ENCODE data around the gene DICER1.

The DICER1 gene

DNA sequence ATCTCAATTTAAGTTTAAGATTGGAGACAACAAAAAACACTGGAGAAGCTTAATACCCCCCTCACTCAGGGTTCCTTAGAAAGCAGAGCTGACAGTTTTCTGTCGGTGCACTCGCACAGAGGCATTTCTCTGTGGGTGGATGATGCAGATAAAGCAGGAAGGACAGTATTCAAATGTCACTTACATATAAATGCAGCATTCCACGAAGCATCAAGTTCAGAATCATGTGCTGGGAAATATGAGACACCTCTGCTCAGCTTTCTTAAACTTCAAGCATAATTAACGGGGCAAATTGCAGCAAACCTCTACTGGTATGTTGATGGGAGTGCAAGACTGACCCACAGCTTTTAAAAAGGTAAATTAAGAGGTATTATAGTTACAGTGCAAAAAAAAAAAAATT, 68.7 kb downstream of the DICER1 start:
- no peak for DNase-seq (ENCODE audit: low read depth in 2 of 2)

DNA sequence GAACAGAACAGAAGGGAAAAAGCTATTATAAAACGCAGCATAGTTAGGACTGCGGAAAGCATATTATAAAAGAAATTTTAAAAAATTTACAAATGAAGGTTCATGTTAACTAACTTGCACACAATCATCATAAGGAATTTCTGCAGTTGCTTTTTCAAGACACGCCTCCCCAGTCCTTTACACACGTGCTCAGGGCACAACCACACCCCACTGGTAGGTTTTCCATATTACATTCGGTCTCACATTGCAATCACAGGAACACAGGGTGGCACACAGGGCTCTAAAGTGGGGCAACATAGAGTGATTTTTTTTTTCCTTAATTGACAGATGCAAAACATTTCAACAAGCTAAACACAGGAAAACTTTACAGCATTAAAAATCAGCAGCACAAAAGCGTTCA, 69.7 kb downstream of the DICER1 start:
- no peak for DNase-seq (ENCODE audit: low read depth in 2 of 2)

DNA sequence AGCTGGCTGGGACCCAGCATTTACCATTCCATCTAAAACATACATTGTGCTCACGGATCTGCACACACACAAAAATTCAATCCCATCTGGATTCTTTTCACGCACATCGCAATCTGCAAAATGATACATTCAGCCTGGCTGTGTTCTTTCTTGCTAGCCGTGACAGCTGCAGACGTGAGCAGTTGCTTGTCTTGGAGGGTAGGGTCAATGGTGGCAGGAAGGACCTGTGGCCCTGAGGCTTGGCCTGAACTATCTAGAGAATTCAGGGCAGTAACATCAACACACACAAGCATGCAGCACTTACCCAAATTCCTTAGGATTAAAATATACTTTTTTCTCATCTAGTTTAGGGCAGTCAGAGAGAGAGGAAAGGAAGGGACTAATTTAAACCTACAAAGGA, 72.0 kb downstream of the DICER1 start:
- no peak for DNase-seq (ENCODE audit: low read depth in 2 of 2)

DNA sequence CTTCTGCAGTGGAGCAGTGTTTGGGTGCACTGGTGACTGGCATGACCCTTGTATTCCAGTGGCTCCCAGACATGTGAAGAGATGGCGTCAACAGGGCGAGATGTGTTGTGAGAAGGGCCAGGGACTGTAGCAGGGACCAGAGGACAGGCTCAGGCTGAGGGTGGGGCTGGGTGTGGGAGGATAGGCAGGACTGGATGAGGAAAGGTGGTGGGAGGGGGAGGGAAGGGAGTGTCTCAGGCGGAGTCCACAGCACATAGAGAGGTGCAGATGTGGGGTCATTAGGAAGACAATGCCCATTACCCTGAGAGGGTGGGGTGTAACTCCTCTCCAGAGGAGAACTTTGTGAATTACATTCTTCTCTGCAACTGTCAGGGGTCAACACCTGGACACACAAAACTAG, 78.5 kb downstream of the DICER1 start:
- DNase-seq (ENCODE audit: low read depth in 2 of 2) = no peak

DNA sequence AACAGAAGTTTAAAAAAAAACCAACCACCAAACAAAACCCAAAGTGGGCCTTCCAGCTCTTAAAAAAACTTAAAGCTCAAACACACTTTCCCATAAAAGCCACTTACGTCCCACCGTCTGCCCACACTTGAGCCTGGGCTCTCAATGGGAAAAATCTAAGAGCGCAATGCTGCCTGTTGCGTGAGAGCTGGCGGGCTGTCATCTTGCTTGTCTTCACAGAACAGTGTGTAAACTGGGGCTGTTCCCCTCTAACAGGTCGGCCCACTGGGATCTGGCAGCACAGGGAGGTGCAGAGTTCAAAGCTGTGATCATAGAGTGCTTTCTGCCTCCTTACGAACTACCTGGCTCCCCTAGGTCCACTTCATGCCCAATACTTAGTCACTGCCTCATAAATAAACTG, 80.0 kb downstream of the DICER1 start:
- no peak for DNase-seq (ENCODE audit: low read depth in 2 of 2)

DNA sequence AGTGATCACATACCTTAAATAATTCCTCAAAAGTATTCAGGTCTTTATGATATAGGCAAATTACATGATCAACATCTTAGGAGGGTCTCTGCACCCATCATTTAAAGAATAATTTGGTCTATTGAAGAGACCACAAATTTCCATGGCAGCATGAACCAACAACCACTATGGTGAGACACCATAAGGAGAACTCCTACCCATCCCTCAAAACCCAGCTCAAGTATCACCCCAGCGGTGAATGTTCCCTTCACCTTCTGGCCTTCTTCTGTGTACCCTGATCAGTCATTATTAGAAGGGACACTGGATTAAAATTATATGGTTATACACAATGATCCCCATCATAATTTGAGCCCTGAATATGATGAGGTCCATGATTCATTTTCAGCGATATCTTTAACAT, 81.5 kb downstream of the DICER1 start:
- DNase-seq (ENCODE audit: low read depth in 2 of 2) = no peak

DNA sequence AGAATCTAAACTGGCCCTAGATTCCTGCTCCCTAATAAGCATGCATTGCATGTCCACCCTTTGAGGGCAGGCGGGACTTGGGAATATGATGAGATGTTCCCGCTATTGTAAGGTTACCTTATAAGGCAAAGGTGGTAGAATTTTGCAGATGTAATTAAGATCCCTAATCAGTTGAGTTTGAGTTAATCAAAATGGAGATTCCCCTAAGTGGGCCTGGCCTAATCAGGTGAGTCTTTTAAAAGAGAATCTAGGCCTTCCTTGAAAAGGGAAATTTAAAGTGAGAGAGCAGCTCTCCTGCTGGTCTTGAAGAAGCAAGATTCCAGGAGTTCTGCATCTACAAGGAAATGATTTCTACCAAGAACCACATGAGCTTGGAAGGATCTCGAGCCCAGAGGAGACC, 83.4 kb downstream of the DICER1 start:
- DNase-seq (ENCODE audit: low read depth in 2 of 2) = no peak

DNA sequence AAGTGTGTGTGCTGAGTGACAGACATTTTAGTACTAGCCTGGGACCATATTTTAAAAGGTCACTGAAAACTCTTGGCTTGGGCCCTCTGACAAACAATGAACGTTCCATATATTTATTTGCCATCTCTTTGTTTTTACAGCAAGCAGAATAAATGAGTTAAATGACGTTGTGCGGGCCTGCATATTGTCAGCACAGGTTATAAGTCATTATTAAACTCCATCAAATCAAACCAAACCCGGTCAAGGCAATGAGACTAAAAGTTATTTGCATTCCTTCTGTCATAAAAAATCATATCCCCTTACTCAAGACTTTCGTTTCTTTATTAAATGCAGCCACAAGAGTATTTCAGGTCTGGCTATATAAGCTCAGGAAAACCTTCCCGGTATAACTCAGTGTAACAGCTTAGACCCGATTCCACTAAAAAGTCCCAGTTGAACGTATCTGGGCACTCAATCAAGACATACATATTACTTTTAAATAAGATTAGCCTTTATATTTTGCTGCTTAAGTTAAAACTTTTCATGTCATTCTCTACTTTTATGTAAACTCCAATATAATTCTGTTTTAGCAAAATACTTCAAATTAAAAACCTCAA, 84.9 kb downstream of the DICER1 start:
- DNase-seq (ENCODE audit: low read depth in 2 of 2) = no peak

DNA sequence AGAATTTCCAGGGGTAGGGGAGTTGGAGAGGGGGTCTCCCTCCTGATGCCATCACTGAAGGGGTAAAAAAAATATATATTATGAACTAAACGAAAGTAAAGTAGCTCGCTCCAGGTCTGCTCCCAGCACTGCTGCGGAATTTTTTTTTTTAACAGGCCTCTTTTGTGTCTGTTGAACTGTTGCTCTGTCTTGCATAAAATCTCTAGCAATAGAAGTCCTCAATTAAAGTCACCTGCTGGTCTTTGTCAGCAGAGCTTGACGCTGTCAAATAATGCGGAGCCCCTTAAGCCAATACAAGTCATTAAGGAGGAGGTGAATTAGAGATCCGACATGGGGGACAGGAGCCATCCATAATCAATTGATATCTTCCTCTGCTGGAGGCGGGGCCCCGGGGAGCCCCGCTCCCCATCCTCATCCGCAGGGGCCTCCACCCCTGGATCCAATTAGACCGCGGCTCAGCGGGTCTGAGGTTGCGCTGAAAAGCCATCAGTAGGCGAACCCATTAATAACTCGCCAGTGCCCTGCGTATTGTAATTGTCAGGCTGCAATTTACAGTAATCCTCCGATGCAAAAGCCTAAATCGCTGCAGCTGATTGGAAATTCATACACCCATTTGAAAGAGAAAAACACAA, 85.6 kb downstream of the DICER1 start:
- no peak for DNase-seq (ENCODE audit: low read depth in 2 of 2)

DNA sequence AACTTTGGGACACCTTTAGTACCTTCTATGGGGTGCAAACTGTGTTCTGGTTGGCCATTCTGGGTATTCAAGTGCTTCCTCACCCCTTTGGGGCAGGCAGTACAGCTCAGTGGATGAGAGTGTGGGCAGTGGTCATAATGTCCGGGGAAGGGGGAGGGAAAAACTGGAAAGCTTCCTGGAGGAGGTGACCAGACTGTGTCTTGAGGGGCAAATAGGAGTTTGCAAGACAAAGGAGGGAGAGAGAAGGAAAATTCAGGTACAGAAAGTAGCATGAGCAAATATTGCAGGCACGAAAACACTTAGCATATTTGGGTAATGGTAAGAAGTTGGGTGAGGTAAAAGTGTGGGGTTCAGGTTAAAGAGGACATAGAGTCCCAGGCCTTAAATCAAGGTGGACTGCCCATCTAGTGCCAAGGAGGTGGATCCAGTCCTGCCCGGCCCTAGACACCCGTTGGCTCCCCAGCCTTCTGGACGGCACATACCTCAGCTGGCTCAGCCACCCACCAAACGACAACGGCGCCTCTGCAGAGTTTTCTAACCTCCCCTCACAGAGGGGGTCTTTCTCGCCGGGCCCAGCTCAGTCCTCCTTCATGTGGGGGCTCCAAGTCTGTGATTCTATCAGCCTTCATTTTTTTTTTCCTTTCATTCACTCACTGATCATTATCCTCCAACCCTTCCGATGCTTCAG, 86.4 kb downstream of the DICER1 start:
- no peak for DNase-seq (ENCODE audit: low read depth in 2 of 2)

DNA sequence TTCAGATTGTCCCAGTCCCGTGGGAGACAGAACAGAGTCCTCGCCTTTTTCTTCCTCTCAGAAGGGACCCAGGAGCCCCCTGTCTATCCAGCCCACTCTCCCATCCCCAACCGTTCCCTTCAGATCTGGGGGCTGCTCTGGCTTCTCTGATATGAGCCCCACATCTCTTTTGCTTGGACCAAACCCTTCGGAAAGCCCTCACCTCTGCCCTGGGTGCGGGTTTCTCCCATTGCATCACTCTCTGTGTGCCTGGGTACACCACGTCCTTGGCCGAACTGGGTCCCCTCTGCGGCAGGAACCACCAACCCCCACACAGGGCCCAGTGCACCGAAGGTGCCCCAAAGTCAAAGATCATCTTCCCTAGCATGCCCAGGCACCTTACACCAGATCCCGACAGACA, 87.8 kb downstream of the DICER1 start:
- DNase-seq (ENCODE audit: low read depth in 2 of 2) = no peak

DNA sequence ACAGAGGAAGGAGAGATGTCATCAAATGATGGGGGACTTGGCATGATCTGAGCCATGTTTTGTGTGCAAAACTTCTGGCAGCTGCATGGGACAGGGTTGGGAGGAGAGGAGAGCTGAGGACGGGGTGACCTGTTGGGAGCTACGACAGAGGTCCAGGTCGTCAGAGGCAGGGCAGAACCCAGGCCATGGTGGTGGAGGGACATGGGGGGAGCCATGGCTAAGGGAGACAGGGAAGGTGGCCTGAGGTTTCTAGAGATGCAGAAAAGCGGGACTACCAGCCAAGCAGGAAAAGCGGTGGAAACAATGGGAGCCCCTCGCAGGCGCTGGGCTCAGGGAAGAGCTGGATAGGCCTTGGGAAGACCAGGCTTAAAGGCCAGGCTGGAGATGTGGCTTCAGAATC, 88.3 kb downstream of the DICER1 start:
- DNase-seq (ENCODE audit: low read depth in 2 of 2) = no peak

DNA sequence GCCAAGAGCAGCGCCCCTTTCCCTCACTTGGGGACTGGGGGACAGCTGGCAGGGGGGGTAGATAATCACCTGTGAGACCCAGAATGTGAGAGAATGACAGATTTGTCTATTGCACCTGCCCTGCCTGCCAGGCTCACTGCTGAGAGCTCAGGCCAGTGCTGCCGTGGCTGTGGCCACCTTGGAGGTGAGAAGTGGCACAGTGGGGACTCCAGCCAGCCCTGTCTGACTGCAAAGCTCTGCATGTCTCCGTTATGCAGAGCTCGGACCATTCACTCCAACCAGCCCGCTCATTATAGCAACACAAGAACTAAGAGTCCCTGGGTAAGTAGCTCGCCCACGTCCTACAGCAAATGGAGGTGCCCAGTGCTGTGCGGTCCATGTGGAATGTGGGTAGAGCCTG, 88.8 kb downstream of the DICER1 start:
- no peak for DNase-seq (ENCODE audit: low read depth in 2 of 2)

DNA sequence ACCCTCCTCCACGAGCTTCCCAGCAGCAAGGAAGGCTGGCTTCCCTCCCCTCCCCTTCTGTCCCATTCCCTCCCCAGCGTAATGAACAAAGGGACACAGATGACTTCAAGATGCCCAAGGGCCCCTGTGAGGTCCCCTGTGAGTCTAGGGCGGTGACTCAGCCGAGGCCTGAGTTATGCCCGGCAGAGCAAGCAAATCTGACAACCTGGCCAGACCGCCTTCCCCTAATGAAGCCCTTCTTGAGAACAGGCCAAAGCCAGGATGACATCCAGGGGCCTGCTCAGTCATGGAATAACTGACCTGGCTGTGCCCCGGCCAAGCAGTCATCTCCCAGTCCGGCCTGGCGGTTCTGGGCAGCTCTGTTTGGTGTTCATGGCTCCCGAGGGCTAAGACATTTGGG, 89.2 kb downstream of the DICER1 start:
- no peak for DNase-seq (ENCODE audit: low read depth in 2 of 2)

DNA sequence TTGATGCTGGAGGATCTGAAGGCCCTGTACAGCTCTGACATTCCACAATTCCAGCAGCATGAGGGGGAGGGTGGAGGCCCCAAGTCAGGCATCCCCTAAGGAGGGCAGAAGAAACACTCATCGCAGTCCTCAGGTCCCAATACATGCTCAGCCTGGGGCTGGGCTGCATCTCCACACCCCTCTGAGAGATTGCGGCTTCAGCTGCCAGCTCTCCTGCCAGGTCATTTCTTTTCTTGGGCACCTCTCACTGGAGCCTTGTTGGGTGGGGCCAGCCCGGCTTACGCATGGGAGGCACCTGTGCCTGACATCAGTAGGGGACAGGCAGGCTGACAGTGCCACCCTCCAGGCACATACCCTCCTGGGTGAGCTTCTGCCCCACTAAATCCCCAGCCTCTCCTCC, 89.8 kb downstream of the DICER1 start:
- DNase-seq (ENCODE audit: low read depth in 2 of 2) = no peak

DNA sequence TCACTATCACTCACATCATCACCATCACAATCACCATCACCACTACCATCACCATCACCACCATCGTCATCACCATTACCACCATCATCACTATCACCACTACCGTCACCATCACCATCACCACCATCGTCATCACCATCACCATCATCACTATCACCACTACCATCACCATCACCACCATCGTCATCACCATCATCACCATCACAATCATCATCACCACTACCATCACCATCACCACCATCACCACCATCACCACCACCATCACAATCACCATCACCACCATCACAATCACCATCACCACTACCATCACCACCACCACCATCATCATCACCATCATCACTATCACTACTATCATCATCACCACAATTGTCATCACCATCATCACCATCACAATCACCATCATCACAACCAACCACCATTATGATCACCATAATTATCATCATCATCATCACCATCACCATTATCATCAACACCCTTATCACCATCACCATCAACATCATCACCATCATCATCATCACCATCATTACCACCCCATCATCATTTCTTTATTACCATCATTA, 90.8 kb downstream of the DICER1 start:
- DNase-seq (ENCODE audit: low read depth in 2 of 2) = no peak

DNA sequence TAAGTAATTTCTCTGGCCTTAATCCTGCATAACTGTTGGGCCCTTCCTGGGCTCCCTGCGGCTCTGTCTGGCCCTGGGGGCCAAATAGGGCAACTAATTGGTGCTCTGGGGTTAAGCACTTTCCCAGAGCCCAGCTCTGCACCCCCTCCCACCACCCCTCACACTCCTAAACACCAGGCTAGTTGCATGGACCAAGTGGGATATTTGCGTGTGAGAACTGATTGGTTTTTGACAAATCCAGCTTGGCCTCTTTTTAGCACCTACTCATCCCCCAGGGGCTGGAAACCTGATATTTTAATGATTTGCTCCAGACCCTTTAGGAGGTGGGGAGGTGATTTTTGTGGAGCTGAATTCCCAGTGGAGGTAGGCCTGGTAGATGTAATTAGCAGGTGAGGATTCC, 91.9 kb downstream of the DICER1 start:
- DNase-seq (ENCODE audit: low read depth in 2 of 2) = no peak

DNA sequence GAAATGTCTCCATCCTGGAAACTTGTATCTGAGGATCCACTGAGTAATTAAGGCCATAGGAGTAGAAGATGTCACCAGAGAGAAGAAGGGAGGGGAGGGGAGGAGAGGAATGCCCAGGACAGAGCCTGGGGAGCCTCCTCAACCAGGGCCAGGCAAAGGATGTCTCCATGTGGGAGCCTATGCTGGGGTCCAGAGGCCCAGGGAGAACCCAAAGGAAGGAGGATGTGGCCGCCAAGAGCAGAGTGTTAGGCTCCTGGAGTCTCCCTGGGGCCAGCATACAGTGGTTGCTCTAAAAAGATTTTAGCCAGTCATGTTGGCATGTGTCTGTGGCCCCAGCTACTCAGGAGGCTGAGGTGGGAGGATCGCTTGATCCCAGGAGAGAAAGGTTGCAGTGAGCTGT, 92.6 kb downstream of the DICER1 start:
- no peak for DNase-seq (ENCODE audit: low read depth in 2 of 2)

DNA sequence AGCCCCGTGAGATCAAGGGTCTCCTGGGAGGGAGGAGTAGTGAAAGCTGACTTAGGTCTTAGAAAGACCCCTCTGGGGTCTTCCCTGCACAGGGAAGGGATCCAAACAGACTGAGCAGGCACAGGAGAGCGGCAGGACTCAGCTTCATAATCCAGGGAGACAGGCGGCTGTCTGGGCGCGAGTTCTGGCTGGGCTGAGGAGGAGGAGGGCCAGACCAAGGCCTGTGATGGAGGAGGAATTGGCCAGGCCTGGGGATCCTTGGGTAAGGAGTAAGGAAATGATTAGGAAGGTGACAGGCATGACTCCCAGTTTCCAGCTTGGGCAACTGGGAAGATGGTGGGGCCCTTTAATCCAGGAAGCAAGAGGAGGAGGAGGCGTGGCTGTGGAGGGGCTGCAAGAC, 93.1 kb downstream of the DICER1 start:
- DNase-seq (ENCODE audit: low read depth in 2 of 2) = no peak

DNA sequence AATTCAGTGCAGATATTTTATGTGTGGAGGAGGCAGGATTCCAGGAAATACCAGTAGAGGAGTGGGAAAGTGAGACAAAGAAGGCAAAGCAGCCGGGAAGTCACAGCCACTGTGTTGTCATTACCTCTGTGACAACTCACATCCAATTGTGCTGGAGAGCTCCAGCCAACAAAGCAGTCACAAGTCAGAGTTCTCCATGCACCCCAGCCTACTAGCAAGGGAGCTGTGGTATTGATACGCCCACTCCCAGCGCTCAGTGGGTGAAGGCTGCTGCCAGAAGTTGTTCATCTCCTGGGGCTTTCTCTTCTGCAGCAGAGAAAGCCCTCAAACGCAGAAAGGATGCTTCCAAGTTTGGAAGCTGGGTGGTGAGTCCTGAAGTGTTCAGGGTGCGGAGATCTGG, 93.9 kb downstream of the DICER1 start:
- no peak for DNase-seq (ENCODE audit: low read depth in 2 of 2)

DNA sequence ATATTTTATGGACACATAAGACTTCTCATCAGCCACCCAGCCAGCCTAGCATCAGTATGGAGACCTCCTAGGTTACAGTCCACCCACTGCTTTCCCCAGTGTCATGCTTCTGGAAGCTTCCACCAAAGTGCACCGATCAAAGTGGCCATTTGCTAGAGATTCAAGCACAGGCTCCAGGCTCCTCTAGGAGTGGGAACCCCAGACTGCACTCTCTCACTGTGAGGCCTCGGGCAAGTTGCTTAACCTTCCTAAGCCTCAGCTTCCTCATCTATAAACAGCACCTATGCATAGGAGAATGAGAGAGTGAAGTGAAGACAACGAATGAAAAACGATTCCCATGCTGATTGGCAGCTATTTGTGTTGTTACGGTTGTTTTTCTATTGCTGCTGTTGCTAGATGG, 94.4 kb downstream of the DICER1 start:
- DNase-seq (ENCODE audit: low read depth in 2 of 2) = no peak

DNA sequence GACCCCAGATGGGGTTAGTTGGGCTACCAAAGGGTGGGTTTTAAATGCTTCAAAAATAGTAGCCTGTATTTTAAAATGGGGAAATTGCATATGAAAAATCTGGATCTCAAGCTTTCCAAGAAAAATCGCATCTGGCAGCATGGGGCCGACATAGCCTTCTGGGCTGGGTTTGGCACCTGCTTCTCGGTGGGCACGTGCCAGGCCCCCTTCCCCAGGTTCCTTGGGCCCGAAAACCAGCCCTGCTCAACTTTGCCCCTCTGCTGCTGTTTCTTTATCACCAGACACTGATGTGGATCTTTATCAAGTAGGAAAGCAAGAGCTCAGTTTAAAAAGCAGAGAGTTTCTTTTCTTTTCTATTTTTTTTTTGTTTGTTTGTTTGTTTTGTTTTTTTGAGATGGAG, 95.1 kb downstream of the DICER1 start:
- no peak for DNase-seq (ENCODE audit: low read depth in 2 of 2)
